Measurements from ENCODE around the gene SULT1C4. TPM values are rescaled to one million over a fixed set of nuclear protein-coding genes. Genes with fewer than 3 reads are reported as not detected.

SULT1C4 gene
- polyA plus RNA-seq, result 10 to 100 TPM in 1 of 4 donors, 1 to 10 TPM in 2, not detected in 1; 1.1 to 13.3 (median 2.4) TPM
- long read RNA-seq, donor 1, result 0 reads
- long read RNA-seq, donor 2, partial matches to known transcripts, result 0 of 1 reads
- long read RNA-seq, donor 2, other reads (novel, unspliced or antisense), result 0 of 1 reads
- long read RNA-seq, donor 3, partial matches to known transcripts, result 0 of 4 reads
- long read RNA-seq, donor 3, other reads (novel, unspliced or antisense), result 0 of 4 reads
- long read RNA-seq, donor 4, result 0 reads
- long read RNA-seq, donor 5, partial matches to known transcripts, result 0 of 1 reads
- long read RNA-seq, donor 5, other reads (novel, unspliced or antisense), result 0 of 1 reads
- long read RNA-seq, donor 6, partial matches to known transcripts, result 0 of 2 reads
- long read RNA-seq, donor 6, other reads (novel, unspliced or antisense), result 0 of 2 reads
- long read RNA-seq, donor 7, result 0 reads
- long read RNA-seq, donor 8, partial matches to known transcripts, result 0 of 2 reads
- long read RNA-seq, donor 8, other reads (novel, unspliced or antisense), result 0 of 2 reads
- long read RNA-seq, donor 9, result 0 reads
- long read RNA-seq, donor 10, transcript SULT1C4-202 (5 exons, 1,045 nt), result major isoform, 5 of 7 reads
- long read RNA-seq, donor 10, partial matches to known transcripts, result 0 of 7 reads
- long read RNA-seq, donor 10, other reads (novel, unspliced or antisense), result 0 of 7 reads

DNA sequence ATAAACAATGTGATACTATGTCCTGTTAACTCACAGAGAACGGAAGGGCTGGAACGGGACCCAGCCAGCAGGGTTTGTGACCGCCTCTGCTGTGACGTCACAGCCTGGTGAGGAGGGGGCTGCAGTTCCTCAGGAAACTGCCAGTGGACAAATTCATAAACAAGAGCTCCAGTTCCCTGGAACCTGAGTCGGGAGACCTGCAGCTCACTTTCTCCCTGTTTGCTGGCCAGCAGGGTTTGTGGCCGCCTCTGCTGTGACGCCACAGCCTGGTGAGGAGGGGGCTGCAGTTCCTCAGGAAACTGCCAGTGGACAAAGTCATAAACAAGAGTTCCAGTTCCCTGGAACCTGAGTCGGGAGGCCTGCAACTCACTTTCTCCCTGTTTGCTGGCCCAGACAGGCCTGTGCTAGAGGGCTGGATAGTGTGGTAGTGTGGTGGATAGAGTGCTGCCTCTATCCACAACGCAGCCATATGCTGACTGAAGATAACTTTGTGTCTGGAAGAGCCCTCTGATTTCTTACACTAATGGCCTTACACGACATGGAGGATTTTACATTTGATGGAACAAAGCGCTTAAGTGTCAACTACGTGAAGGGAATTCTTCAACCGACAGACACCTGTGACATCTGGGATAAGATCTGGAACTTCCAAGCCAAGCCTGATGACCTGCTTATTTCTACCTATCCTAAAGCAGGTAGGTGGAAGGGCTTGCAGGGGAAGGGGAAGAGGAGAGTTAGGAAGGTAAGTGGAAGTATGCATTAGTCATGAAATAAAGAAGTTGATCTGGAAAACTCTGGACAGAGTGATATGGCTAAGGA is at the start of gene SULT1C4:
TSS of gene SULT1C4 (plus strand) at position 140 of the 816 bp plus-strand sequence. CDS start at position 524, 384 bp downstream.
- Histone ChIP-seq H3K4me3 (ENCODE audit: low read depth in 1 of 3, low read length in 3 of 3) (peak within 1 kb of the TSS in 1 of 3 donors; percentile 49), H3K27me3 (ENCODE audit: control insufficient read depth in 3 of 3, insufficient read depth in 3 of 3, low read length in 3 of 3) (no peaks in the 10 kb centered on the region), H3K27ac (ENCODE audit: low read depth in 1 of 3, low read length in 2 of 3) (peak within 1 kb of the TSS in 2 of 3 donors; percentile 75 to 82), H3K36me3 (ENCODE audit: control insufficient read depth in 3 of 3, insufficient read depth in 2 of 3, low read depth in 1 of 3, low read length in 3 of 3) (peaks cover 0 to 2% (median 0%) of the 10 kb centered on the region in 3 donors), H3K9me3 (ENCODE audit: control insufficient read depth in 2 of 2, insufficient read depth in 1 of 2, low read depth in 1 of 2, low read length in 1 of 2) (no peaks in the 10 kb centered on the region), H3K4me1 (ENCODE audit: control insufficient read depth in 3 of 3, insufficient read depth in 2 of 3, low read depth in 1 of 3, low read length in 2 of 3) (peaks cover 0 to 14% (median 0%) of the 10 kb centered on the region in 3 donors)
- no peak for FAIRE-seq
- WGBS, 3 donors, result 39 to 79% (median 65%) methylated on average over 13 of the region's 13 CpGs
- peak in 1 of 2 donors; percentile 83 for DNase-seq

DNA sequence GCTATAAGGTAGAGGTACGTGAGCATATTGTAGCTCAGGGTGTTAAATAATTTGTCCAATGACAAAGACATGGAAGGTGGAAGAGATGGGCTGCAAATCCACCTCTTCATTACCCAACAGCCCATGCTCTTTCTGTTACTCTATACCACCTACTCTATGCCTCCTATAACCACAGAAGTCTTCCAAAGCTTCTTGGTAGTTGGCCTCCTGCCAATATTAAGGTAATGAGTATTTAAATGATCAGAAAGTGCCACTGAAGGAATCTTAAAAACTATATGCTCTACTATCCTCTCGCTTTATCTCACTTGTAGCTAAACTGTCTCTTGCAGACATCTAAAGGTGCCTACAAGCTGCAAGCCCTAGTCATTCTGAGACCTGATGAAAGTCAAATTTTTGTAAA is 48.0 kb upstream of the SULT1C4 start:
- FAIRE-seq (no peak), DNase-seq (no peak)
- no peaks in the 10 kb centered on the region for H3K9me3 ChIP-seq (ENCODE audit: control insufficient read depth in 2 of 2, insufficient read depth in 1 of 2, low read depth in 1 of 2, low read length in 1 of 2)
- no peaks in the 10 kb centered on the region for H3K36me3 ChIP-seq (ENCODE audit: control insufficient read depth in 3 of 3, insufficient read depth in 2 of 3, low read depth in 1 of 3, low read length in 3 of 3)
- H3K27ac ChIP-seq (ENCODE audit: low read depth in 1 of 3, low read length in 2 of 3), result no peak overlapping the region
- no peaks in the 10 kb centered on the region for H3K27me3 ChIP-seq (ENCODE audit: control insufficient read depth in 3 of 3, insufficient read depth in 3 of 3, low read length in 3 of 3)
- H3K4me1 ChIP-seq (ENCODE audit: control insufficient read depth in 3 of 3, insufficient read depth in 2 of 3, low read depth in 1 of 3, low read length in 2 of 3), result no peaks in the 10 kb centered on the region
- H3K4me3 ChIP-seq (ENCODE audit: low read depth in 1 of 3, low read length in 3 of 3), result no peak overlapping the region
- WGBS, 3 donors, result 88 to 95% (median 93%) methylated on average over 2 of the region's 2 CpGs

DNA sequence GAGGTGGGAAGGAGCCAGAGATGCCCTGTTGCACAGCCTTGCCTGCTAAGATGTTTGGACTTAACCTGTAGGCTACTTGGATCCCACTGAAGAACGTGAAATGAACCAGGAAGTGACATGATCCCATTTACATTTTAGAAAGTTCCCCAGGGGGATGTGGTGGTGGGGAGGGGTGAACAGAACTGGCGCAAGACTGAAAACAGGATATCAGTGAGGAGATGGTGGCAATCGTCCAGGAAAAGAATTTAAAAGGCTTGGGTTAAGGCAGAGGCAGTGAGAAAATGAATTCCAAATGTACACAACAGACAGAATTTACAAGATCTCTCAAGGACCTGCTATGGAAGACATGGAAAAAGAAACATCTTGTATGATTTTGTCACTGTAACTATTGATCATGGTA is 46.8 kb upstream of the SULT1C4 start:
- FAIRE-seq, result no peak
- 39 to 81% (median 68%) methylated on average over 3 of the region's 3 CpGs for WGBS, 3 donors
- DNase-seq, result no peak
- Histone ChIP-seq H3K9me3 (ENCODE audit: control insufficient read depth in 2 of 2, insufficient read depth in 1 of 2, low read depth in 1 of 2, low read length in 1 of 2) (no peaks in the 10 kb centered on the region), H3K4me3 (ENCODE audit: low read depth in 1 of 3, low read length in 3 of 3) (no peak overlapping the region), H3K27me3 (ENCODE audit: control insufficient read depth in 3 of 3, insufficient read depth in 3 of 3, low read length in 3 of 3) (no peaks in the 10 kb centered on the region), H3K27ac (ENCODE audit: low read depth in 1 of 3, low read length in 2 of 3) (no peak overlapping the region), H3K4me1 (ENCODE audit: control insufficient read depth in 3 of 3, insufficient read depth in 2 of 3, low read depth in 1 of 3, low read length in 2 of 3) (no peaks in the 10 kb centered on the region), H3K36me3 (ENCODE audit: control insufficient read depth in 3 of 3, insufficient read depth in 2 of 3, low read depth in 1 of 3, low read length in 3 of 3) (no peaks in the 10 kb centered on the region)

DNA sequence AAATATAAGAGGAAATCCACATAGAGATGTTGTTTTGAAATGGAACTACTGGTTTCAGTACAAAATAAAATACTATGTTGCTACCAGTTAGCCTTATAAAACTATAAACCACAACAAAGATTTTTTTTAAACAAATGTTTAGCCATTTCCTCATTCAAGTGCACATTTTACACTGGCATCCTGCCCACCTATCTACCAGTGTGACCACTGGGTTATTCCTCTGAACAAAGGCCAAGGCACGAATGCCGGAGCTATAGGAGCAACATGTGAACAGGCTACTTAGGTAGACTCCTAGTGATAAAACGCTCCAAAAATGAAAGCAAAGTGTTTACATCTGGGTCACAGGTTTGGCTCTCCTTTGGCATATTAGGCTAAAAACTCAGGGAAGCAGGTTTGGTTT is 31.8 kb upstream of the SULT1C4 start:
- FAIRE-seq (no peak), DNase-seq (peak in 1 of 2 donors; percentile 20)
- 9 to 48% (median 18%) methylated on average over 3 of the region's 3 CpGs for WGBS, 3 donors

DNA sequence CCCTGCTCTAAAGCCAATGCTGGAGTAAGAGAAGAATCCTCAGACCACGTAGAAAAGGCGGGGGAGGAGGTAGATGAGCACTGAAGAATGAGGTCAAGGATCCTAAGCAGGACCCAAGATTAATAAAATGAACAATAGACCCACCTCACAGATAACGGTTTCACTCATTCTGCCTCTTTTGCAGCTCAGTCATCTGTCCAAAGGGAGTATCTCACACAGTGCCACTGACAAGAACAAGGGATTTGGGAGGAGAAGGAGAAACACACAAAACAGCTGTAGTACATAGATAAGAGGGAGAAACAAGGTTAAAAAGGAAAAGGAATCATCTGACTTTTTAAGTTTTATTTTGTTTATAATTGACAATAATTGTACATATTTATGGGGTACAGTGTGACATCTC is 30.9 kb upstream of the SULT1C4 start:
- Histone ChIP-seq H3K36me3 (ENCODE audit: control insufficient read depth in 3 of 3, insufficient read depth in 2 of 3, low read depth in 1 of 3, low read length in 3 of 3) (peaks cover 0 to 6% (median 0%) of the 10 kb centered on the region in 3 donors), H3K4me3 (ENCODE audit: low read depth in 1 of 3, low read length in 3 of 3) (no peak overlapping the region), H3K4me1 (ENCODE audit: control insufficient read depth in 3 of 3, insufficient read depth in 2 of 3, low read depth in 1 of 3, low read length in 2 of 3) (no peaks in the 10 kb centered on the region), H3K27ac (ENCODE audit: low read depth in 1 of 3, low read length in 2 of 3) (no peak overlapping the region), H3K9me3 (ENCODE audit: control insufficient read depth in 2 of 2, insufficient read depth in 1 of 2, low read depth in 1 of 2, low read length in 1 of 2) (no peaks in the 10 kb centered on the region), H3K27me3 (ENCODE audit: control insufficient read depth in 3 of 3, insufficient read depth in 3 of 3, low read length in 3 of 3) (no peaks in the 10 kb centered on the region)
- DNase-seq (no peak), FAIRE-seq (no peak)
- WGBS, 3 donors, result 77 to 88% (median 79%) methylated on average over 3 of the region's 3 CpGs

More for the DNA sequence above, 31.8 kb upstream of the SULT1C4 start:
- Histone ChIP-seq H3K27me3 (ENCODE audit: control insufficient read depth in 3 of 3, insufficient read depth in 3 of 3, low read length in 3 of 3) (no peaks in the 10 kb centered on the region), H3K27ac (ENCODE audit: low read depth in 1 of 3, low read length in 2 of 3) (no peak overlapping the region), H3K4me3 (ENCODE audit: low read depth in 1 of 3, low read length in 3 of 3) (no peak overlapping the region), H3K36me3 (ENCODE audit: control insufficient read depth in 3 of 3, insufficient read depth in 2 of 3, low read depth in 1 of 3, low read length in 3 of 3) (peaks cover 0 to 6% (median 0%) of the 10 kb centered on the region in 3 donors), H3K9me3 (ENCODE audit: control insufficient read depth in 2 of 2, insufficient read depth in 1 of 2, low read depth in 1 of 2, low read length in 1 of 2) (no peaks in the 10 kb centered on the region), H3K4me1 (ENCODE audit: control insufficient read depth in 3 of 3, insufficient read depth in 2 of 3, low read depth in 1 of 3, low read length in 2 of 3) (no peaks in the 10 kb centered on the region)

DNA sequence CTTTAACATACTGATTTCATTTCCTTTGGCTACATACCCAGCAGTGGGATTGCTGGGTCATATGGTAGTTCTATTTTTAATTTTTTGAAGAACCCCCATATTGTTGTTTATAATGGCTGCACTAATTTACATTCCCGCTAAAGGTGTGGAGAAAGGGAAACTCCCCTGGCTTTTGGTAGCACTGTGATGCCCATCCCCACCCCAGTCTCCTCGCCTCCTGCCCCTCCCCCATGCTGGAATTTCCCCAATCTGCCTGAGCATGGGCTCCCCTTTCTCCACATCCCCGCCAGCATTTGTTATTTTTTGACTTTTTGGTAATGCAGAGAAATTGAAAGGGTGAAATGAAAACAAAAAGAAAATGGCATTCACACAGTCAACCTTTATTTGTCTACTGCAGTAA is 30.0 kb upstream of the SULT1C4 start:
- no peaks in the 10 kb centered on the region for H3K9me3 ChIP-seq (ENCODE audit: control insufficient read depth in 2 of 2, insufficient read depth in 1 of 2, low read depth in 1 of 2, low read length in 1 of 2)
- peaks cover 0 to 6% (median 0%) of the 10 kb centered on the region in 3 donors for H3K36me3 ChIP-seq (ENCODE audit: control insufficient read depth in 3 of 3, insufficient read depth in 2 of 3, low read depth in 1 of 3, low read length in 3 of 3)
- FAIRE-seq (no peak), DNase-seq (no peak)
- 81 to 88% (median 83%) methylated on average over 3 of the region's 3 CpGs for WGBS, 3 donors
- H3K4me3 ChIP-seq (ENCODE audit: low read depth in 1 of 3, low read length in 3 of 3), result no peak overlapping the region
- no peaks in the 10 kb centered on the region for H3K4me1 ChIP-seq (ENCODE audit: control insufficient read depth in 3 of 3, insufficient read depth in 2 of 3, low read depth in 1 of 3, low read length in 2 of 3)
- no peaks in the 10 kb centered on the region for H3K27me3 ChIP-seq (ENCODE audit: control insufficient read depth in 3 of 3, insufficient read depth in 3 of 3, low read length in 3 of 3)
- no peak overlapping the region for H3K27ac ChIP-seq (ENCODE audit: low read depth in 1 of 3, low read length in 2 of 3)

DNA sequence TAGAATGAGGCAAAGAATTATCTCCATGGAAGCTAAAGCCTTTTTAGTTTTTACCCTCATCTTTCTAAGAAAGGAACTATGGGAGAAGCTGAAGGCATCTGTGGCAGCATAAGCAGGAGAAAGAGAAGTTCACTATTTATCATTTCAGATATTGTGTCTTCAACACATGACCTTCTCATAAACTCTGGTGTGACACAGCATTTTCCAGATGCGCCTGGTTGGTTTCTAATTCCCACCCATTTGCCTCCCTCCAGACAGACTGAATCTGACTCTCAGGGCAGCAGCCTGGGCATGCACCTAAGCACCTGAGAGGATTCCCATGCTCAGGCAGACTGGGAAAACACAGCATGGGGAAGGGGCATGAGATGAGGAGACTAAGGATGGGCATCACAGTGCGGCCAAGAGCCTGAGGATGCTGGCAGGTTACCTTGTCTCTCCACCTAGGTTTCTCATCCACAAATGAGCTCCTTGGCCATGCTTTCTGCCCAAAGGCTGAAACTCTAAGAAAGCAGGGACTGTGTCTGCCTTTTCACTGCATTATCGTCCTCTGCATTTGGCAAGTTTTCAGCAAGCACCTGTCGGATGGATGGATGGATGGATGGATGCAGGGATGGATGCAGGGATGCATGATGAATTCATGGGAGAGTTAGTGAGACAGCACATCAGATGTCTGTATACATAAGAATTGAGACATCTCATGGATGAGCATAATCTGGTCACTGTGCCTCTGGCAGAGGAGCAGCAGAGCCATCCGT is 28.8 kb upstream of the SULT1C4 start:
- Histone ChIP-seq H3K27me3 (ENCODE audit: control insufficient read depth in 3 of 3, insufficient read depth in 3 of 3, low read length in 3 of 3) (no peaks in the 10 kb centered on the region), H3K4me1 (ENCODE audit: control insufficient read depth in 3 of 3, insufficient read depth in 2 of 3, low read depth in 1 of 3, low read length in 2 of 3) (no peaks in the 10 kb centered on the region), H3K9me3 (ENCODE audit: control insufficient read depth in 2 of 2, insufficient read depth in 1 of 2, low read depth in 1 of 2, low read length in 1 of 2) (no peaks in the 10 kb centered on the region), H3K36me3 (ENCODE audit: control insufficient read depth in 3 of 3, insufficient read depth in 2 of 3, low read depth in 1 of 3, low read length in 3 of 3) (peaks cover 0 to 6% (median 0%) of the 10 kb centered on the region in 3 donors), H3K4me3 (ENCODE audit: low read depth in 1 of 3, low read length in 3 of 3) (no peak overlapping the region), H3K27ac (ENCODE audit: low read depth in 1 of 3, low read length in 2 of 3) (no peak overlapping the region)
- DNase-seq (no peak), FAIRE-seq (no peak)
- WGBS, 3 donors, result 85 to 90% (median 89%) methylated on average over 5 of the region's 5 CpGs

Measured in small intestine (tissue), 16 donors.